A549 (cell line): ENCODE measurements around the gene TMEM198.

Experiments used
- CBX8 ChIP-seq: fragments of 200-600 bp; sonication (generic); IDR thresholded peaks from 2 replicates; pipeline ENCODE4 v1.6.1; 2016
- CTCF ChIP-seq: fragments of >200 bp; sonication (Bioruptor Twin); formaldehyde crosslinking; IDR thresholded peaks from 3 replicates; pipeline ENCODE4 v1.5.1; 2016
- E2F6 ChIP-seq: IDR thresholded peaks from 2 replicates; pipeline ENCODE4 v1.6.1; 2012; ENCODE audit warnings: low read depth, borderline replicate concordance
- ELK1 ChIP-seq: fragments of 150-350 bp; IDR thresholded peaks from 2 replicates; pipeline ENCODE4 v1.6.1; 2014; ENCODE audit warnings: low read depth, mild to moderate bottlenecking, low read length
- EP300 ChIP-seq, 2 experiments: fragments of >200 bp; sonication (Bioruptor Twin); formaldehyde crosslinking; IDR thresholded peaks; 2 replicates in 1 of 2; 3 replicates in 1 of 2; pipeline ENCODE4 v1.6.1; 2016 to 2017
- ESRRA ChIP-seq: fragments of 150-350 bp; IDR thresholded peaks from 2 replicates; pipeline ENCODE4 v1.6.1; 2014; ENCODE audit warnings: mild to moderate bottlenecking, low read length, borderline replicate concordance
- HMGXB4 ChIP-seq: fragments of 250-450 bp; sonication (Bioruptor Pico); IDR thresholded peaks from 2 replicates; pipeline ENCODE4 v1.5.0; 2021; ENCODE audit warnings: mild to moderate bottlenecking, moderate library complexity, borderline replicate concordance
- JUN ChIP-seq, 2 experiments: fragments of >200 bp; sonication (Bioruptor Twin); formaldehyde crosslinking; IDR thresholded peaks; 2 replicates in 1 of 2; 3 replicates in 1 of 2; pipeline ENCODE4 v1.6.1; 2016 to 2017
- MAX ChIP-seq: IDR thresholded peaks from 2 replicates; pipeline ENCODE4 v1.6.1; 2012
- MYC ChIP-seq: IDR thresholded peaks from 2 replicates; pipeline ENCODE4 v1.6.1; 2012; ENCODE audit warnings: mild to moderate bottlenecking, inconsistent platforms, low read length, improper control_type of control experiment, borderline replicate concordance
- POLR2A ChIP-seq: IDR thresholded peaks from 2 replicates; pipeline ENCODE4 v1.6.1; 2012; ENCODE audit warnings: mild to moderate bottlenecking, low read length
- SMC3 ChIP-seq: fragments of >200 bp; sonication (Bioruptor Twin); formaldehyde crosslinking; IDR thresholded peaks from 3 replicates; pipeline ENCODE4 v1.6.1; 2018; ENCODE audit warnings: inconsistent platforms
- USF2 ChIP-seq: fragments of 450-650 bp; IDR thresholded peaks from 2 replicates; pipeline ENCODE4 v1.6.1; 2014; ENCODE audit warnings: antibody characterized with exemption

GRCh38 chr2:219576505-219577388, 32.9 kb downstream of the TMEM198 start:
- no peak for TF ChIP-seq CTCF
- TF ChIP-seq POLR2A: no peak
- TF ChIP-seq CBX8: no peak
- TF ChIP-seq ELK1: no peak
- TF ChIP-seq MYC: no peak
- no peak for TF ChIP-seq EP300 (IDR thresholded peaks at IDR 0.05)
- no peak for TF ChIP-seq JUN (IDR thresholded peaks at IDR 0.05)
- TF ChIP-seq HMGXB4 (CRISPR knock-in tag): no peak
- no peak for TF ChIP-seq MAX
- TF ChIP-seq SMC3: no peak
- TF ChIP-seq USF2: no peak
- no peak for TF ChIP-seq ESRRA
- TF ChIP-seq E2F6: no peak
